GM12874 (cell line): Measurements from ENCODE around the gene BTBD16.

Source experiments
- TF ChIP-seq, protein P1 (sequence below): IDR thresholded peaks from 2 replicates; pipeline ENCODE4 v1.5.1; 2011; ENCODE audit warnings: low read depth, mild to moderate bottlenecking, control low read depth, low read length, moderate library complexity; ENCODE audit not compliant: insufficient read depth

The BTBD16 gene

DNA sequence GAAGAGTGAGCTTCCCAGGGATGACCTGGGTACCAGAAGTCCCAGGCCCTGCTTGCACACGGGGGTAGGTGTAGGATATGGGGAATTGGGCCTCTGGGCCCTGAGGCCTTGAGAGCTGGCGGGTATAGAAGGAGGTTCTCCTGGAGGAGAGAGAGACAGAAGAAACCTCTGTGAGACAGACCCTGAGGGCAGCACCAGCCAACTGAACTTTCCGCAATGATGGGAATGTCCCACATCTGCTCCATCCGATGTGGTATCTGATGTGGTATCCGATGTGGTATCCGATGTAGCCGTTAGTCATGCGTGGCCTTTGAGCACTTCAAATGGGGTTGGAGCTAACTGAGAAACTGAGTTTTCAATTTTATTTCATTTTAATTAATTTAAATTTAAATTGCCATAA lies 72.8 kb downstream of the BTBD16 start:
- TF ChIP-seq, protein P1, sequence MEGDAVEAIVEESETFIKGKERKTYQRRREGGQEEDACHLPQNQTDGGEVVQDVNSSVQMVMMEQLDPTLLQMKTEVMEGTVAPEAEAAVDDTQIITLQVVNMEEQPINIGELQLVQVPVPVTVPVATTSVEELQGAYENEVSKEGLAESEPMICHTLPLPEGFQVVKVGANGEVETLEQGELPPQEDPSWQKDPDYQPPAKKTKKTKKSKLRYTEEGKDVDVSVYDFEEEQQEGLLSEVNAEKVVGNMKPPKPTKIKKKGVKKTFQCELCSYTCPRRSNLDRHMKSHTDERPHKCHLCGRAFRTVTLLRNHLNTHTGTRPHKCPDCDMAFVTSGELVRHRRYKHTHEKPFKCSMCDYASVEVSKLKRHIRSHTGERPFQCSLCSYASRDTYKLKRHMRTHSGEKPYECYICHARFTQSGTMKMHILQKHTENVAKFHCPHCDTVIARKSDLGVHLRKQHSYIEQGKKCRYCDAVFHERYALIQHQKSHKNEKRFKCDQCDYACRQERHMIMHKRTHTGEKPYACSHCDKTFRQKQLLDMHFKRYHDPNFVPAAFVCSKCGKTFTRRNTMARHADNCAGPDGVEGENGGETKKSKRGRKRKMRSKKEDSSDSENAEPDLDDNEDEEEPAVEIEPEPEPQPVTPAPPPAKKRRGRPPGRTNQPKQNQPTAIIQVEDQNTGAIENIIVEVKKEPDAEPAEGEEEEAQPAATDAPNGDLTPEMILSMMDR = no peak

DNA sequence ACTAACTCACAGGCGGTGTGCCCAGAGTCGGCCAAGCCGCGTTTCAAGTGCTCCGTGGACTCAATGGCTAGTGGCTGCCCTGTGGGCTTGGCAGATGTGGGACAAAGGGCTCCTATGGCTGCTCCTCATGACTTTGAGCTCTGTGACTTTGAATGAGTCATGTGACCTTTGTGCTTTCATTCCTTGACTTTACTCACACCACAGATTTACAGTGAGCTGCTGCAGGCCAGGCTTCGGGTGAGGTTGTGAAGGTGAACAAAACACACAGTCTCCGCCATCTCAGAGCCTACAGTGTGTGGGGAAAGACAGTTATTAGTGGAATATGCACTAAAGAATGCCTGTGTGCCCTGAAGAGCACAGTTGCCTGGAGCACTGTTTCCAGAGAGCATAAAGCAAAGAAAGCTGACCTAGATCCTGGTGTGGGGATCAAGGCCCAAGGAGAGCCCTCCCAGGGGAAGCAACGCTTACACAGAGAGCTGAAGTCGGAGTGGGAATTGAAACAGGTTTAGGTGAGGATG lies 73.7 kb downstream of the BTBD16 start:
- TF ChIP-seq, protein P1 = no peak

DNA sequence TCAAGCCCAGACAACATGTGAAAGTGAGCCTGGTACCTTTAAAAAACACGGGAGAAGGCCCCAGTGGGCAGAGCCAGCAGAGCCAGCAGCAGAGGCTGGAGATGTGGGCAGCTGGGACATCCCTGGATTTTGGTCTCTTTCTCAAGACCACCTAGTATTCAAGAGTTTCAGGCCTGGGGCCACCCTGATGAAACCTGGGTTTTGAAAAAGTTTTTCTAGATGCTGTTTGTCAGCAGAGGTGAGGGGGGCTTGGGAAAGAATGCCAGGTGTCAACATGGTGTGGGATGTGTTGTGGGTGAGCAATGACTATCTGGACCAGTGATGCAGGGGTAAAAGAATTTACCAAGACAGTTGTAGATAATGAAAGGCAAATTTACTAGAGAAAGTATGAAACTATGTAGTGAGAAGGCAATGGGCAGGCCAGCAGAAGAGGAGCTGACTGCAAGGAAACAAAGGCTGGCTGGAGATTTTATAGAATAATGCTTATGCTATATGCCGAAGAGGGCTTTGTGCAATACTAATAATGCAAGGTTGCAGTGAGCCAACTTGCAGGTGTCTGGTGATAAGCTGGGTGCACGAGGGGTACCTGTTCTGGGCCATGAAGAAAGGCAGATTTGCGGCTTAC lies 75.3 kb downstream of the BTBD16 start:
- TF ChIP-seq, protein P1 = no peak

DNA sequence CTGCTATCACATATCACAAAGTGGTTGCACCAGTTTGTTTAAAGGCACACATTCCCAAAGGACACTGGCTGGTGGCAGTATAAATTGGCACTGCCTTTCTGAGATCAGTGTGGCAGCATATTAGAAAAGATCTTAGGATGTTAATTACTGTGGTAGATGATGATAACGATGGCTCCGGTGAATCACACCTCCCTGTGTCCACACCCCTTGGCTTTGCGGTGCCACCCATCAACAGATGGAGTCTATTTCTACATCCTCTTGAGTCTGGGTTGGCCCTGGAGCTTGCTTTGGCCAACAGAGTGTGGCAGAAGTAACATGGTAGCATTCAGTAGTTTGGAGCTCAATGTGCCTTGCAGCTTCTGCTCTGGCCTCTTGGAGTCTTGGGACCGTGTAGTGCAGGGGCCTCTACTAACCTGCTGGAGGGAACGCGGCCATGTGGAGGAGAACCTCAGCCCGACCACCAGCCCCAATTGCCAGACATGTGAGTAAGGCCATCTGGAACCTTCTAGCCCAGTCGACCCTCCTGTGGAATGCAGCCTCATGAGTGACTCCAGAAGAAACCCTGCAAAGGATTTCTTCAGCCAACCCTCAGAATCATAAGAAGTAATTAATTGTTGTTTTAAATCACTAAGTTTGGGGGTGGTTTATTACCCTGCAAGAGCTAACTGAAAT lies 76.2 kb downstream of the BTBD16 start:
- TF ChIP-seq, protein P1 = no peak

DNA sequence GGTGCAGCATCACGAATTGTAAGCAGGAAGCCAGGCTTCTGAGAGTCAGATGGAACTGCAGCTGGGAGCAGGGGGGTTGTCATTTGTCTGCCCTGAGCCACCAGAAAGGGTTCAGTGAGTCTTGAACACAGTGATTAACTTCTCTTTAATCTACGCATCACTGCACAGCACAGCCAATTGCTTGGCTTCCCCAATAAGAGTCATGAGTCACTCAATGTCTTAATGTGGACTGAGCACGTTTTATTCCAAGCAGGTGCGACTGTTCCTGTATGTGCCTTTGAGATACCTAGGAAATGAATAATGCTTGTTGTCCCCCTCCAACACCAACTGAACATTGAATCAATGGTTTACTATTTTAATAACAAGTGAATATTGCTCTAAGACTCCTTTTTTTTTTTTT lies 77.4 kb downstream of the BTBD16 start:
- TF ChIP-seq, protein P1 = no peak

DNA sequence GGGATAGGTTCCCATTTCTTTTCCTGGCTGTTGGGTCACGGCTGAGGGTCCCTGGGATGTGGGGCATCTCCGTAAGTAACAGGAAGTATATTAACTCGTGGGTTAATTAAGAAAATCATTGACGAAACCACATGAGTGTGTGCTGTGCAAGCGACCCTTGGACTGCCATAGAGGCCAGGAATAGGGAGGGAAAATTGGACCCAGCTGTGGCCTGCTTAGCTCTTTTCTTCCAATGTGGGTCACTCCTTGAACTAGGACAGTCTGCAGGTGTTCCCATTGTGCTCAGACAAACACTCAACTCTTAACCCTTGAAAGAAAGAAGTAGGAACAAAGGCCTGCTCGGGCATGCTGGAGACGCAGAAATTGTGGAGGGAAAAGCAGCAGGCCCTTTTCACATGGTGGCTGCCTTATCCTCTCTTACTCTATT lies 77.9 kb downstream of the BTBD16 start:
- TF ChIP-seq, protein P1 = no peak

DNA sequence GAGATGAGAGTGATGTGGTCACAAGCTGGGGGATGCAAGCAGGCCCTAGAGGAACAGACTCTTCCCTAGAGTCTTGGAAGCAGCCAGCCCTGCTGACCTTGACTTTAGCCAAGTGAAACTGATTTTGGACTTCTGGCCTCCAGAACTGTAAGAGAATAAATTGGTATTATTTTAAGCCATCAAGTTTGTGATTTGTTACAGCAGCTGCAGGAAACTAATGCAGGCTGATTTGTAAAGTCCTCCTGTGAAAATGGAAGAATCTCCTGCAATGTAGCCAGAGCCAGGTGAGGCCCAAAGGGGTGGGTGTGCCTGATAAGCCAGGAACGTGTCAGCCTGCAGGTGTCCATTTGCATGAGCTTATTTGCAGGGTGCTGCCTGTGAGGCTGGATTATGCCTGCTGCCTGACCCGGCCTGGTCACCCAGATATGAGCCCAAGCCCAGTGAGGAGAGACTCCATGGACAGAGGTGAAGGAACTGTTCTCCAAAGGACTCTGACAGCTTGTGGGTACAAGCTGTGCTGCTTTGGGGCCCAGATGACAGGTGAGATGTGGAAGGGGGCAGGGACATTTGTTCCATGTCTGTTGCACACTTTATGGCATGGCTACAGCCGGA lies 78.8 kb downstream of the BTBD16 start:
- TF ChIP-seq, protein P1 = no peak
